ENCODE measurements around the gene HAUS7. TPM values are rescaled to one million over a fixed set of nuclear protein-coding genes. Genes with fewer than 3 reads are reported as not detected.

HAUS7 gene
- total and polyA plus RNA-seq, 2 experiments from 2014 or later = 19.8 to 22.6 TPM

- Histone ChIP-seq H3K27ac (no peak overlapping the region), H3K9me3 (ENCODE audit: low read depth) (no peaks in the 10 kb centered on the region)
Measured at GRCh38 chrX:153411988-153412574, 58.3 kb downstream of the HAUS7 start.

GRCh38 chrX:153411255-153411987, 59.0 kb downstream of the HAUS7 start, which contains the start of gene ZFP92:
TSS of gene ZFP92 (plus strand) at chrX:153411472. CDS start at chrX:153418323, 6,851 bp downstream.
- DNase-seq (ENCODE audit: low read depth in 1 of 2, low spot score in 1 of 2) = peak in 1 of 2 donors; percentile 25
- TF ChIP-seq CTCF (IDR thresholded peaks at IDR 0.05; ENCODE audit: low read depth, low read length) = no peak
- no peaks in the 10 kb centered on the region for H3K36me3 ChIP-seq
- peak within 1 kb of the TSS; percentile 10 for H3K4me3 ChIP-seq
- peaks cover 19% of the 10 kb centered on the region for H3K27me3 ChIP-seq
- H3K9me3 ChIP-seq (ENCODE audit: low read depth) = no peaks in the 10 kb centered on the region
- no peaks in the 10 kb centered on the region for H3K4me1 ChIP-seq (ENCODE audit: low read depth)
- H3K27ac ChIP-seq = no peak within 1 kb of the TSS

More at GRCh38 chrX:153411988-153412574, 58.3 kb downstream of the HAUS7 start:
- Histone ChIP-seq H3K4me3 (no peak overlapping the region), H3K27me3 (peaks cover 19% of the 10 kb centered on the region), H3K4me1 (ENCODE audit: low read depth) (no peaks in the 10 kb centered on the region), H3K36me3 (no peaks in the 10 kb centered on the region)
- DNase-seq (ENCODE audit: low read depth in 1 of 2, low spot score in 1 of 2) = no peak
- no peak for TF ChIP-seq CTCF (IDR thresholded peaks at IDR 0.05; ENCODE audit: low read depth, low read length)

- H3K36me3 ChIP-seq = no peaks in the 10 kb centered on the region
- DNase-seq (ENCODE audit: low read depth in 1 of 2, low spot score in 1 of 2) = no peak
- no peak for TF ChIP-seq CTCF (IDR thresholded peaks at IDR 0.05; ENCODE audit: low read depth, low read length)
Measured at GRCh38 chrX:153410888-153411254, 59.5 kb downstream of the HAUS7 start.

GRCh38 chrX:153410373-153410772, 60.0 kb downstream of the HAUS7 start:
- H3K9me3 ChIP-seq (ENCODE audit: low read depth) = no peaks in the 10 kb centered on the region
- H3K27ac ChIP-seq = no peak overlapping the region
- TF ChIP-seq CTCF (IDR thresholded peaks at IDR 0.05; ENCODE audit: low read depth, low read length) = no peak
- no peaks in the 10 kb centered on the region for H3K4me1 ChIP-seq (ENCODE audit: low read depth)
- H3K36me3 ChIP-seq = no peaks in the 10 kb centered on the region
- H3K27me3 ChIP-seq = peaks cover 19% of the 10 kb centered on the region
- no peak for DNase-seq (ENCODE audit: low read depth in 1 of 2, low spot score in 1 of 2)
- H3K4me3 ChIP-seq = no peak overlapping the region

More at GRCh38 chrX:153410888-153411254, 59.5 kb downstream of the HAUS7 start:
- Histone ChIP-seq H3K27me3 (peaks cover 19% of the 10 kb centered on the region), H3K4me1 (ENCODE audit: low read depth) (no peaks in the 10 kb centered on the region), H3K27ac (no peak overlapping the region), H3K4me3 (no peak overlapping the region), H3K9me3 (ENCODE audit: low read depth) (no peaks in the 10 kb centered on the region)

- Histone ChIP-seq H3K36me3 (no peaks in the 10 kb centered on the region), H3K9me3 (ENCODE audit: low read depth) (no peaks in the 10 kb centered on the region), H3K27me3 (peaks cover 19% of the 10 kb centered on the region), H3K27ac (no peak overlapping the region), H3K4me1 (ENCODE audit: low read depth) (no peaks in the 10 kb centered on the region), H3K4me3 (no peak overlapping the region)
- TF ChIP-seq CTCF (IDR thresholded peaks at IDR 0.05; ENCODE audit: low read depth, low read length) = no peak
- no peak for DNase-seq (ENCODE audit: low read depth in 1 of 2, low spot score in 1 of 2)
Measured at GRCh38 chrX:153409414-153410101, 60.8 kb downstream of the HAUS7 start.
